HepG2 (cell line): ENCODE data around the gene TOP1. TPM values are rescaled to one million over a fixed set of nuclear protein-coding genes. Genes with fewer than 3 reads are reported as not detected.

ENCODE experiments used
- ATAC-seq: fragments of 200-7000 bp; cut with Tn5 transposase; 3 replicates; pipeline ENCODE4 v1.9.1; 2020; ENCODE audit warnings: mild to moderate bottlenecking, moderate library complexity
- BruUV-seq: library from RNA; stranded (reverse); fragments of 400-500 nt; replicated peaks from 2 replicates; lab custom pipeline; 2021; lab: Mats Ljungman, UMichigan
- CTCF ChIA-PET: fragments of 300-600 bp; formaldehyde crosslinking; extraction: SDS; loops from one replicate; lab custom pipeline; 2021; ENCODE audit warnings: low total read pairs, inconsistent platforms, low intra/inter-chr PET ratio; lab: Yijun Ruan, JAX
- POLR2A ChIA-PET: fragments of 350-600 bp; sonication (Branson Sonifier 250); formaldehyde crosslinking; loops from one replicate; lab custom pipeline; 2020; ENCODE audit warnings: antibody characterized with exemption, inconsistent platforms; lab: Yijun Ruan, JAX
- DNase-seq: peaks from one replicate; pipeline ENCODE4 v3.0.0-alpha.2; 2015; ENCODE audit warnings: low spot score
- FAIRE-seq: peaks from 3 replicates; lab custom pipeline; 2011; peaks lifted over from hg19 to GRCh38; lab: Jason Lieb, UNC
- H2AFZ ChIP-seq: one replicate; pipeline ENCODE4 v1.6.1; 2011; ENCODE audit warnings: low read length, inconsistent platforms
- H3K27ac ChIP-seq: fragments of 300-600 bp; 3 replicates; pipeline ENCODE4 v1.8.0; 2011; ENCODE audit warnings: mixed run types, mild to moderate bottlenecking, mixed read lengths, low read length, inconsistent platforms; ENCODE audit not compliant: insufficient read depth; ENCODE audit errors: extremely low read length
- H3K27me3 ChIP-seq, 2 experiments: fragments of 200-600 bp in 1 of 2; 2 replicates in 1 of 2; 3 replicates in 1 of 2; pipeline versions ENCODE4 v1.6.0 to v1.8.0; 2011; ENCODE audit warnings: low read length in 2 of 2, mild to moderate bottlenecking in 2 of 2, moderate library complexity in 2 of 2, inconsistent platforms in 1 of 2; ENCODE audit not compliant: insufficient read depth in 2 of 2, control insufficient read depth in 1 of 2
- H3K36me3 ChIP-seq, 2 experiments: fragments of 200-600 bp in 1 of 2; replicated peaks in 1 of 2; 2 replicates in 1 of 2; 3 replicates in 1 of 2; pipeline versions ENCODE4 v1.5.1 to v1.8.0; 2011; ENCODE audit warnings: low read length in 2 of 2, inconsistent platforms in 1 of 2; ENCODE audit not compliant: insufficient read depth in 2 of 2, control insufficient read depth in 1 of 2
- H3K4me1 ChIP-seq: 2 replicates; pipeline ENCODE4 v1.5.1; 2012; ENCODE audit warnings: low read length, inconsistent platforms; ENCODE audit not compliant: insufficient read depth
- H3K4me2 ChIP-seq: 2 replicates; pipeline ENCODE4 v1.6.0; 2011; ENCODE audit warnings: low read depth, low read length, inconsistent platforms
- H3K4me3 ChIP-seq, 3 experiments: fragments of 200-600 bp in 1 of 3; sonication (generic), shearing (Covaris generic) in 1 of 3; replicated peaks in 1 of 3; 2 replicates each; pipeline ENCODE4 v1.5.1; 2011 to 2016; ENCODE audit warnings: low read length in 3 of 3, inconsistent platforms in 2 of 3, low read depth in 2 of 3, mild to moderate bottlenecking in 2 of 3, control low read depth in 1 of 3, mixed read lengths in 1 of 3; ENCODE audit not compliant: insufficient read depth in 1 of 3
- H3K79me2 ChIP-seq: one replicate; pipeline ENCODE4 v1.6.1; 2011; ENCODE audit warnings: low read length, inconsistent platforms; ENCODE audit not compliant: insufficient read depth
- H3K9ac ChIP-seq: 2 replicates; pipeline ENCODE4 v1.6.0; 2011; ENCODE audit warnings: mild to moderate bottlenecking, low read depth, low read length, inconsistent platforms; ENCODE audit not compliant: insufficient read depth
- H3K9me3 ChIP-seq: 2 replicates; pipeline ENCODE4 v1.5.1; 2012; ENCODE audit warnings: mild to moderate bottlenecking, low read length
- H4K20me1 ChIP-seq: 2 replicates; pipeline ENCODE4 v1.6.0; 2011; ENCODE audit warnings: inconsistent platforms, mild to moderate bottlenecking, low read length, moderate library complexity; ENCODE audit not compliant: insufficient read depth
- HHEX ChIP-seq: IDR thresholded peaks from 2 replicates; pipeline ENCODE4 v1.6.1; 2016; ENCODE audit warnings: control low read depth
- MAFF ChIP-seq: IDR thresholded peaks from 2 replicates; pipeline ENCODE4 v1.6.1; 2011; ENCODE audit warnings: low read depth, low read length, improper control_type of control experiment
- MAFK ChIP-seq, 2 experiments: IDR thresholded peaks in 1 of 2; conservative IDR thresholded peaks in 1 of 2; 2 replicates each; pipeline ENCODE4 v1.6.1; 2011; ENCODE audit warnings: improper control_type of control experiment in 2 of 2, low read length in 2 of 2
- NR1H2 ChIP-seq: sonication (generic); formaldehyde crosslinking; IDR thresholded peaks from 2 replicates; pipeline ENCODE4 v1.8.1; 2022; ENCODE audit warnings: low read depth, missing genetic modification reagents, borderline replicate concordance
- RBM22 ChIP-seq: fragments of 200-400 bp; formaldehyde crosslinking; optimal IDR thresholded peaks from 2 replicates; pipeline ENCODE3; 2017; ENCODE audit warnings: mild to moderate bottlenecking, low read length, moderate library complexity
- ZC3H4 ChIP-seq: sonication (generic); formaldehyde crosslinking; IDR thresholded peaks from 2 replicates; pipeline ENCODE4 v1.4.0; 2020; ENCODE audit warnings: missing genetic modification reagents, borderline replicate concordance
- ZNF12 ChIP-seq: sonication (generic); formaldehyde crosslinking; IDR thresholded peaks from 2 replicates; pipeline ENCODE4 v1.5.0; 2020; ENCODE audit warnings: missing genetic modification reagents
- ZNF496 ChIP-seq: sonication (generic); formaldehyde crosslinking; IDR thresholded peaks from 2 replicates; pipeline ENCODE4 v1.8.1; 2023; ENCODE audit warnings: mild to moderate bottlenecking, moderate library complexity, missing genetic modification reagents; ENCODE audit not compliant: insufficient replicate concordance
- WGBS: methylation state at CpG from one replicate; pipeline ENCODE4 v1.1.6; 2017; ENCODE audit warnings: low lambda C conversion rate; 5-methylcytosine and 5-hydroxymethylcytosine counted together
- in situ Hi-C: cut with HindIII; loops from 2 replicates; pipeline ENCODE4 v1.10.0; 2017; ENCODE audit warnings: low pct_unique_long_range_greater_than_20kb; ENCODE audit not compliant: extremely low pct_ligation_motif_present
- intact Hi-C: fragments of 100-400 bp; cut with micrococcal nuclease; formaldehyde crosslinking; loops from one replicate; pipeline ENCODE4 v1.10.0; 2022; ENCODE audit not compliant: unreplicated experiment
- polyA plus RNA-seq, 8 experiments: library from polyadenylated mRNA; depleted of rRNA in 3 of 8; stranded (reverse) in 7 of 8; unstranded in 1 of 8; fragments of >200 nt; fragmentation: Illumina TruSeq in 4 of 8; extraction: Trizol in 4 of 8; gene quantifications; 2 replicates each; pipeline versions ENCODE4 v1.2.1 to v1.2.3, GENCODE V29; 2011 to 2016; ENCODE audit warnings: low read depth in 4 of 8, missing spikeins in 1 of 8, mixed read lengths in 1 of 8; ENCODE audit not compliant: insufficient read depth in 1 of 8
- total RNA-seq, 5 experiments: library from RNA; depleted of rRNA; stranded (reverse); fragments of >200 nt; fragmentation: Illumina TruSeq; extraction: Trizol; gene quantifications; 2 replicates each; pipeline ENCODE4 v1.2.3, GENCODE V29; 2016; ENCODE audit warnings: low read depth in 1 of 5

TOP1 gene
- total and polyA plus RNA-seq, 2 of the 13 experiments (the other 11 are each of a cell fraction or from before 2014, with no cell fraction given): 10.2 to 19.4 TPM

- Histone ChIP-seq H3K9me3 (no peaks in the 10 kb centered on the region), H3K4me3 (no peak overlapping the region), H3K27ac (no peak overlapping the region), H2AFZ (no peak overlapping the region), H3K79me2 (peaks cover 6% of the 10 kb centered on the region), H3K36me3 (peaks cover 44 to 86% of the 10 kb centered on the region in 2 experiments)
- CTCF ChIA-PET: no interaction called here
- POLR2A ChIA-PET: no interaction called here
- FAIRE-seq: no peak
- intact Hi-C loops: no loop called here
- in situ Hi-C loops: no loop called here
- no peak for TF ChIP-seq HHEX (CRISPR knock-in tag)
- TF ChIP-seq RBM22: peak; percentile 67
- TF ChIP-seq ZC3H4 (CRISPR knock-in tag): no peak
- no peak for TF ChIP-seq ZNF12
- TF ChIP-seq ZNF496 (CRISPR knock-in tag): no peak
- TF ChIP-seq, all 625 proteins: peak for 1
- no TSS peak for BruUV-seq
- no peak overlapping the region for H3K9ac ChIP-seq
- peaks cover 7% of the 10 kb centered on the region for H3K4me1 ChIP-seq
- DNase-seq (no peak), ATAC-seq (no peak)
- no peaks in the 10 kb centered on the region for H3K27me3 ChIP-seq
- H3K4me2 ChIP-seq: no peak overlapping the region
- 97% methylated on average over 2 of the region's 2 CpGs for WGBS
- peaks cover 6% of the 10 kb centered on the region; the same call in 1 of the 2 replicates for H4K20me1 ChIP-seq
Observed at GRCh38 chr20:41080866-41081265, 52.2 kb downstream of the TOP1 start.

GRCh38 chr20:41081276-41081814, 52.7 kb downstream of the TOP1 start:
- BruUV-seq: no TSS peak
- Histone ChIP-seq H3K27me3 (no peaks in the 10 kb centered on the region), H3K4me1 (peaks cover 7% of the 10 kb centered on the region), H2AFZ (no peak overlapping the region), H3K79me2 (peaks cover 1% of the 10 kb centered on the region), H3K36me3 (peaks cover 43 to 84% of the 10 kb centered on the region in 2 experiments), H3K4me2 (no peak overlapping the region), H4K20me1 (peaks cover 6% of the 10 kb centered on the region; the same call in 1 of the 2 replicates), H3K4me3 (no peak overlapping the region), H3K9ac (no peak overlapping the region), H3K9me3 (no peaks in the 10 kb centered on the region), H3K27ac (no peak overlapping the region)
- ChIA-PET POLR2A (no interaction called here), CTCF (no interaction called here)
- in situ Hi-C loops: no loop called here
- FAIRE-seq: no peak
- TF ChIP-seq MAFF: peak; percentile 80
- TF ChIP-seq NR1H2 (CRISPR knock-in tag): no peak
- peak; percentile 36 for TF ChIP-seq RBM22
- peak; percentile 89 to 90 for TF ChIP-seq MAFK (conservative IDR thresholded peaks at IDR 0.05 in 1 of 2, IDR thresholded peaks at IDR 0.05 in 1 of 2; ENCODE audit: low read length in 2 of 2)
- no peak for ATAC-seq
- intact Hi-C loops: no loop called here
- no peak for DNase-seq
